NCI-H1417 (cell line): ENCODE data around the gene SCRN2.

ENCODE experiments used
- DNase-seq, 3 experiments: peaks; one replicate each; lab custom pipeline; 2025; lab: John Stamatoyannopoulos, UW

SCRN2 gene

DNA sequence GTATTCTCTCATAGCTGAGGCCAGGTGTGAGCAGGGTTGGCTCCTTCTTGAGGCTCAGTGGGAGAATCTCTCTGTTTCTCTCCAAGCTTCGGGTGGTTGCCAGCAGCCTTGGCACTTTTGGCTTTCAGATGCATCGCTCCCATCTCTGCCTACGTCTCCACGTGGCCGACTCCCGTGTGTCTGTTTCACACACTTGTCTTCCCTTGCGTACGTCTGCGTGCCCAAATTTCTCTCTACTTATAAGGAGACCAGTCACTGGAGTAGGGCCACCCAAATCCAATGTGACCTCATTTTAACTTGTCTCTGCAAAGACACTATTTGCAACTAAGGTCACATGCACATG, 34.2 kb downstream of the SCRN2 start:
- no peak for DNase-seq

- no peak for DNase-seq
Observed at GRCh38 chr17:47806026-47806912, 34.8 kb downstream of the SCRN2 start.

- DNase-seq = no peak
Observed at GRCh38 chr17:47804461-47804860, 36.6 kb downstream of the SCRN2 start.

GRCh38 chr17:47803751-47804150, 37.3 kb downstream of the SCRN2 start:
- DNase-seq = no peak

GRCh38 chr17:47803201-47803600, 37.9 kb downstream of the SCRN2 start:
- no peak for DNase-seq

- peak; percentile 62 to 83 (median 65) for DNase-seq
Observed at GRCh38 chr17:47802341-47803022, 38.6 kb downstream of the SCRN2 start.

DNA sequence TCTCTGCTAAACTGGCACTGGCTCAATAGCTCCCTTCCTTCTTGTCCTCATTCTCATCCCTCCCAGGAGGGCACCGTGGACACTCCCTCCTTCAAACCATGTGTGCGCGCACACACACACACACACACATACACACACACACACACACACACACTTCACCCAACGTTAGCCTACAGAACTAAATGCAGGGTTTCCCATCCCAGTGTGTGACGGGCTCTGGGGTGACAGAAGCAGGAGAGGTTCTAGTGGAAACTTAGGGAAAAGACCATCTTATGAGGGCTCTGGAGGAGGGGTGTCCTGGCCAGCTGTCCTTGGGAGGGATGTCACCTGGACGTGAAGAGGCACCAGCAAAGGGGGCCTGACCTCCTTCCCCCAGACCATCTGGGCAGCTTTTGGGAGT, 39.2 kb downstream of the SCRN2 start:
- DNase-seq = no peak

DNA sequence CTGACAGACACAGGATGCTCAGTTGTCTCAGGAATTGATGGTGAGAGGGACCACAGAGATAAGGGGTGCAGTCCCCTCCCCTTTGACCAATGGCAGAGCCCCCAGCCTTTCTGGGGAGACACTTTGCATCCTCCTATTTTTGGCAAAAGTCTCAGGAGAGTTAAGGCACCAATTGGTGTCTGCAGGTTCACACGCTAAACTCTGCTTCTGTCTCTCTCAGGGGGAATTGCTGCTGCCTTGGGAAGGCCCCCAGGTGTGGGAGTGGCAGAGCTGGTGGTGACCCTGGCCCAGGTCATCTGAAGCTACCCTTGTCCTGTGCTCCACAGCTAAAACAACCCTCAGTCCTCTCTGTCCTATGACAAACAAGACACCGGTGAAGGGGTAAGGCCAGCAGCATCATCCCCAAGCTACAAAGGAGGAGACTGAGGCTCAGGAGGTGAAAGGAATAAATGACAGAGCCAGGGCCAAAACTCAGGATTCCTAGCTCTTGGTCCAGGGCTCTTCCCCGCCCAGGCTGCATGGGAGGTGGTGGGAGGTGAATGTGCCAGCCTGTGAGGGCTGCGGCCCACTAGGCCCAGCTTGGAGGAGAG, 39.8 kb downstream of the SCRN2 start:
- no peak for DNase-seq

- DNase-seq = no peak
Observed at GRCh38 chr17:47800686-47801085, 40.4 kb downstream of the SCRN2 start.

GRCh38 chr17:47797797-47798196, 43.3 kb downstream of the SCRN2 start:
- DNase-seq = no peak

DNA sequence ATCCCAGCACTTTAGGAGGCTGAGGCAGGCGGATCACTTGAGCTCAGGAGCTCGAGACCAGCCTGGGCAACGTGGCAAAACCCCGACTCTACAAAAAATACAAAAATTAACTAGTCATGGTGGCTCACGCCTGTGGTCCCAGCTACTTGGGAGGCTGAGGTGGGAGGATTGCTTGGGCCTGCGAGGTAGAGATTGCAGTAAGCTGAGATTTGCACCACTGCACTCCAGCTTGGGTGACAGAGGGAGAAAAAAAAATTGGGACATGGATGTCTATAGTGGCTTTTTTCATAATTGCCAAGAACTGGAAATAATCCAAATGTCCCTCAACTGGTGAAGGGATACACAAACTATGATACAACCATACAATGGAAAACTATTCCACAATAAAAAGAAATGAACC, 48.1 kb downstream of the SCRN2 start:
- no peak for DNase-seq

DNA sequence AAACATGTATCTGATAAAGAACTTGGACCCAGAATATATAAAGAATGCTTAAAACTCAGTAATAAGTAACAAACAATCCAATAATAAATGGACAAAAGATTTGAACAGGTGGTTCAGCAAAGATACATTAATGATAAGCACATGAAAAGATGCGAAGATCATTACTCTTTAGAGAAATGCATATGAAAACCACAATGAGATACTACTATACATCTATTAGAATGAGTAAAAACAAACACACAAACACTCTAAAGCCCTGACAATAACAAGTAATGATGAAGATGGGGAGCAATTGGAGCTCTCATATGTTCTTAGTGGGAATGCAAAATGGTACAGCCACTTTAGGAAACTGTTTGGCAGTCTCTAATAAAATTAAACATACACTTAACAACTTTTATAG, 48.6 kb downstream of the SCRN2 start:
- DNase-seq = no peak

- peak in 1 of 3 experiments; percentile 12 for DNase-seq
Observed at GRCh38 chr17:47791025-47791424, 50.0 kb downstream of the SCRN2 start.

- DNase-seq = peak; percentile 68 to 90 (median 87)
Observed at GRCh38 chr17:47789611-47790561, 51.2 kb downstream of the SCRN2 start.
